Astrocyte (in vitro differentiated cells and primary cell): ENCODE measurements around the gene C13orf46. TPM values are rescaled to one million over a fixed set of nuclear protein-coding genes. Genes with fewer than 3 reads are reported as not detected.
A peak's percentile ranks its signal among the peaks of the same experiment; 100 is the strongest.

Source experiments
- DNase-seq: peaks from one replicate; pipeline ENCODE4 v3.0.0-alpha.2; 2010; ENCODE audit warnings: low read depth
- FAIRE-seq: peaks from 2 replicates; lab custom pipeline; 2011; peaks lifted over from hg19 to GRCh38; lab: Jason Lieb, UNC
- H2AFZ ChIP-seq: 2 replicates; pipeline ENCODE4 v1.6.0; 2012; ENCODE audit warnings: low read depth, low read length, inconsistent platforms
- H3K27ac ChIP-seq: 2 replicates; pipeline ENCODE4 v1.5.1; 2011; ENCODE audit warnings: low read depth, low read length, inconsistent platforms
- H3K27me3 ChIP-seq: 2 replicates; pipeline ENCODE4 v1.6.0; 2011; ENCODE audit warnings: low read length, inconsistent platforms; ENCODE audit not compliant: insufficient read depth
- H3K36me3 ChIP-seq: 2 replicates; pipeline ENCODE4 v1.5.1; 2011; ENCODE audit warnings: low read length, inconsistent platforms; ENCODE audit not compliant: insufficient read depth
- H3K4me1 ChIP-seq: 2 replicates; pipeline ENCODE4 v1.5.1; 2011; ENCODE audit warnings: low read length, inconsistent platforms; ENCODE audit not compliant: insufficient read depth
- H3K4me2 ChIP-seq: 2 replicates; pipeline ENCODE4 v1.6.0; 2012; ENCODE audit warnings: low read length, inconsistent platforms
- H3K4me3 ChIP-seq: 2 replicates; pipeline ENCODE4 v1.5.1; 2011; ENCODE audit warnings: low read depth, mild to moderate bottlenecking, low read length, inconsistent platforms; ENCODE audit not compliant: insufficient read depth
- H3K79me2 ChIP-seq: 2 replicates; pipeline ENCODE4 v1.6.0; 2012; ENCODE audit warnings: mild to moderate bottlenecking, low read length, inconsistent platforms; ENCODE audit not compliant: insufficient read depth
- H3K9ac ChIP-seq: 2 replicates; pipeline ENCODE4 v1.6.0; 2012; ENCODE audit warnings: mild to moderate bottlenecking, low read length, inconsistent platforms
- H3K9me3 ChIP-seq: 2 replicates; pipeline ENCODE4 v1.5.1; 2012; ENCODE audit warnings: low read depth, mild to moderate bottlenecking, low read length, inconsistent platforms; ENCODE audit not compliant: insufficient read depth
- H4K20me1 ChIP-seq: 2 replicates; pipeline ENCODE4 v1.6.0; 2012; ENCODE audit warnings: low read length, inconsistent platforms; ENCODE audit not compliant: insufficient read depth
- H3K27ac Mint-ChIP-seq: one replicate; pipeline ENCODE4 v1.8.0; 2021; ENCODE audit warnings: mild to moderate bottlenecking, mixed read lengths; ENCODE audit not compliant: unreplicated experiment
- H3K27me3 Mint-ChIP-seq: one replicate; pipeline ENCODE4 v1.8.0; 2021; ENCODE audit warnings: low read depth, mixed read lengths; ENCODE audit not compliant: unreplicated experiment
- H3K36me3 Mint-ChIP-seq: one replicate; pipeline ENCODE4 v1.8.0; 2021; ENCODE audit warnings: low read depth, mixed read lengths; ENCODE audit not compliant: unreplicated experiment
- H3K4me1 Mint-ChIP-seq: one replicate; pipeline ENCODE4 v1.8.0; 2021; ENCODE audit warnings: low read depth, mixed read lengths; ENCODE audit not compliant: unreplicated experiment
- H3K4me3 Mint-ChIP-seq: one replicate; pipeline ENCODE4 v1.8.0; 2021; ENCODE audit warnings: mild to moderate bottlenecking, moderate library complexity, mixed read lengths; ENCODE audit not compliant: unreplicated experiment
- H3K9me3 Mint-ChIP-seq: one replicate; pipeline ENCODE4 v1.8.0; 2021; ENCODE audit warnings: mild to moderate bottlenecking, mixed read lengths; ENCODE audit not compliant: unreplicated experiment
- EZH2 ChIP-seq: IDR thresholded peaks from 2 replicates; pipeline ENCODE4 v1.6.1; 2012; ENCODE audit warnings: mild to moderate bottlenecking, low read length, inconsistent platforms; ENCODE audit not compliant: insufficient read depth
- total RNA-seq: library from RNA; stranded (reverse); gene quantifications from 2 replicates; pipeline ENCODE4 v1.2.1, GENCODE V29; 2021
- TF ChIP-seq, protein P1 (sequence below): IDR thresholded peaks from 2 replicates; pipeline ENCODE4 v1.5.1; 2011; ENCODE audit warnings: low read depth, mild to moderate bottlenecking, inconsistent platforms, low read length, moderate library complexity; ENCODE audit not compliant: insufficient read depth

The C13orf46 gene
- total RNA-seq, 1 donor from 2014 or later, result 5.0 TPM

DNA sequence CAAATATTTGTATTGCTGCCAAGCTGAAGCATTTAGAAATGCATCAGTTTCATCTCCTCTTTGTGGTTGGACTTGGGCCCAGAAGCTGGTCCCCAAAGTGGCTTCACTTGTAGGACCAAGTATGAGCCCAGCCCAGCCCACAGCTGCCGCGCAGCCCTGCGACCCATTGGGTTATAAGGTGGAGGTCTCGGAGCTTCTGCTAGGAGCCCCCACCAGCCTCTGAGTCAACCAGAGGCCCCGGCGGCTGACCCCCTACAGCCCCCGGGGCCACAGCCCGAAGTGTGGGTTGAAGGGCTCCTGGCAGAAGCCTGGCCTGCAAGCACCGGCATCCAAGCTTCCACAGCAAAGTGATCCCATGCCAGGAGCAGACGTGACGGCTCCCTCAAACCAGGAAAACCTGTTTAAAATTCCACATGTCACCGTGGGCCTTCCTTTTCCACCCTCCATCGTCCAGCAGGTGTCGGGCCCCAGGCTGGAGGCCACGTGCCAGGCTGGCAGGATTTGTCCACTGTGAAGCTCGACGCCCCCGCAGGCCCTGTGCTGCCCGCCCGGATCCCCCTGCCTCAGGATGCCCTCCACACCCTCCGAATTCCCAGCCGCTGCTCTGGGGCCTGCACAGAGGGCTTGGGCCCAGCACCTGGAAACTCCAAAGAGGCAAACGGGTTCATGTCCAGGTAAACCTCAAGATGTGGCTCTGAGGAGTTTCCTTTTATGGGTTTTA lies 54.7 kb downstream of the C13orf46 start:
- Mint-ChIP-seq H3K27ac (peak overlapping the region; percentile 47), H3K27me3 (peaks cover 5% of the 10 kb centered on the region), H3K36me3 (peaks cover 8% of the 10 kb centered on the region), H3K9me3 (peaks cover 12% of the 10 kb centered on the region), H3K4me1 (no peaks in the 10 kb centered on the region), H3K4me3 (no peak overlapping the region)
- H3K27me3 ChIP-seq, result no peaks in the 10 kb centered on the region
- no peaks in the 10 kb centered on the region for H4K20me1 ChIP-seq
- H3K36me3 ChIP-seq, result no peaks in the 10 kb centered on the region
- no peak overlapping the region for H3K4me2 ChIP-seq
- H3K4me3 ChIP-seq, result no peak overlapping the region
- TF ChIP-seq, protein P1, sequence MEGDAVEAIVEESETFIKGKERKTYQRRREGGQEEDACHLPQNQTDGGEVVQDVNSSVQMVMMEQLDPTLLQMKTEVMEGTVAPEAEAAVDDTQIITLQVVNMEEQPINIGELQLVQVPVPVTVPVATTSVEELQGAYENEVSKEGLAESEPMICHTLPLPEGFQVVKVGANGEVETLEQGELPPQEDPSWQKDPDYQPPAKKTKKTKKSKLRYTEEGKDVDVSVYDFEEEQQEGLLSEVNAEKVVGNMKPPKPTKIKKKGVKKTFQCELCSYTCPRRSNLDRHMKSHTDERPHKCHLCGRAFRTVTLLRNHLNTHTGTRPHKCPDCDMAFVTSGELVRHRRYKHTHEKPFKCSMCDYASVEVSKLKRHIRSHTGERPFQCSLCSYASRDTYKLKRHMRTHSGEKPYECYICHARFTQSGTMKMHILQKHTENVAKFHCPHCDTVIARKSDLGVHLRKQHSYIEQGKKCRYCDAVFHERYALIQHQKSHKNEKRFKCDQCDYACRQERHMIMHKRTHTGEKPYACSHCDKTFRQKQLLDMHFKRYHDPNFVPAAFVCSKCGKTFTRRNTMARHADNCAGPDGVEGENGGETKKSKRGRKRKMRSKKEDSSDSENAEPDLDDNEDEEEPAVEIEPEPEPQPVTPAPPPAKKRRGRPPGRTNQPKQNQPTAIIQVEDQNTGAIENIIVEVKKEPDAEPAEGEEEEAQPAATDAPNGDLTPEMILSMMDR, result no peak
- no peak for TF ChIP-seq EZH2
- no peak overlapping the region for H3K9ac ChIP-seq
- H3K9me3 ChIP-seq, result peaks cover 10% of the 10 kb centered on the region
- no peak overlapping the region for H3K27ac ChIP-seq
- DNase-seq (no peak), FAIRE-seq (no peak)
- H3K4me1 ChIP-seq, result peaks cover 3% of the 10 kb centered on the region
- no peaks in the 10 kb centered on the region for H3K79me2 ChIP-seq
- no peak overlapping the region for H2AFZ ChIP-seq

DNA sequence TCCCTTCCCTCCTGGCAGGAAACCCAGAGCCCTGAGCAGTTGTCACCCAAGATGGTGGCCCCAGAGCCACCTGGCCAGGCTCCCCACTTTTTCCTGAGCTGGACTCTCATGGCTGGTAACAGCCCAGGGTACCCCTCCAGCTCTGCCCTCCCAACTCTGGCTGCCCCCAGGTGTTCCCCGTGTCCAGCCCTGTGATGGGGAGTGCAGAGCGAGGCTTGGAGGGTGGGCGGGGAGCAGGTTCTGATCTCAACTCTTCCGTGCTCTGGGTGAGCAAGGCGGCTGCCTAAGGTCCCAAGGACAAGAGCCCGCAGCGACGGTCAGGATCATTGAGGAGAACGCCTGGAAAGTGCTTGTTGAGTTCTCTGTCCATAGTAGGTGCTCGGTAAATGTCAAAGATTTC lies 55.3 kb downstream of the C13orf46 start:
- DNase-seq (no peak), FAIRE-seq (no peak)
- H3K36me3 Mint-ChIP-seq, result peaks cover 8% of the 10 kb centered on the region

More for the DNA sequence above, 55.3 kb downstream of the C13orf46 start:
- Histone ChIP-seq H3K4me3 (no peak overlapping the region), H3K27me3 (no peaks in the 10 kb centered on the region), H3K9ac (no peak overlapping the region), H3K36me3 (no peaks in the 10 kb centered on the region), H3K9me3 (peaks cover 10% of the 10 kb centered on the region), H2AFZ (no peak overlapping the region), H3K4me2 (no peak overlapping the region), H3K27ac (no peak overlapping the region), H3K4me1 (peaks cover 8% of the 10 kb centered on the region), H4K20me1 (no peaks in the 10 kb centered on the region), H3K79me2 (no peaks in the 10 kb centered on the region)
- Mint-ChIP-seq H3K4me3 (no peak overlapping the region), H3K27ac (peak overlapping the region; percentile 47), H3K27me3 (peaks cover 5% of the 10 kb centered on the region), H3K9me3 (peaks cover 12% of the 10 kb centered on the region), H3K4me1 (no peaks in the 10 kb centered on the region)
- TF ChIP-seq, protein P1, result no peak
- TF ChIP-seq EZH2, result no peak
